GM23248 (cell line): Measurements from ENCODE around the gene TP53I13. TPM values are rescaled to one million over a fixed set of nuclear protein-coding genes. Genes with fewer than 3 reads are reported as not detected.
A peak's percentile ranks its signal among the peaks of the same experiment; 100 is the strongest.

Experiments used
- DNase-seq: peaks from one replicate; pipeline ENCODE4 v3.0.0-alpha.2; 2015
- H2AFZ ChIP-seq: fragments of 200-600 bp; sonication (generic); 2 replicates; pipeline ENCODE4 v1.6.1; 2016; ENCODE audit warnings: antibody characterized with exemption
- H3F3A ChIP-seq: fragments of 200-600 bp; sonication (generic); 2 replicates; pipeline ENCODE4 v1.6.1; 2016; ENCODE audit warnings: mild to moderate bottlenecking, antibody characterized with exemption, mixed run types; ENCODE audit not compliant: insufficient read depth
- H3K27ac ChIP-seq: fragments of 200-600 bp; sonication (generic); 2 replicates; pipeline ENCODE4 v1.5.1; 2016; ENCODE audit warnings: mild to moderate bottlenecking
- H3K27me3 ChIP-seq: fragments of 200-600 bp; sonication (generic); replicated peaks from 2 replicates; pipeline ENCODE4 v1.6.1; 2016; ENCODE audit warnings: mild to moderate bottlenecking; ENCODE audit not compliant: insufficient read depth
- H3K36me3 ChIP-seq: fragments of 200-600 bp; sonication (generic); 2 replicates; pipeline ENCODE4 v1.6.1; 2016; ENCODE audit warnings: low read depth, mild to moderate bottlenecking
- H3K4me1 ChIP-seq: fragments of 200-600 bp; sonication (generic); 2 replicates; pipeline ENCODE4 v1.6.1; 2016; ENCODE audit warnings: mild to moderate bottlenecking; ENCODE audit not compliant: insufficient read depth
- H3K4me2 ChIP-seq: fragments of 200-600 bp; sonication (generic); one replicate; pipeline ENCODE4 v1.6.1; 2016; ENCODE audit warnings: mild to moderate bottlenecking; ENCODE audit not compliant: unreplicated experiment
- H3K4me3 ChIP-seq: fragments of 200-600 bp; sonication (generic); 2 replicates; pipeline ENCODE4 v1.5.1; 2016; ENCODE audit warnings: mild to moderate bottlenecking
- H3K79me2 ChIP-seq: fragments of 200-600 bp; sonication (generic); 2 replicates; pipeline ENCODE4 v1.6.1; 2016; ENCODE audit warnings: mild to moderate bottlenecking; ENCODE audit not compliant: insufficient read depth
- H3K9ac ChIP-seq: fragments of 200-600 bp; sonication (generic); 2 replicates; pipeline ENCODE4 v1.6.1; 2016; ENCODE audit warnings: mild to moderate bottlenecking
- H3K9me2 ChIP-seq: fragments of 200-600 bp; sonication (generic); 2 replicates; pipeline ENCODE4 v1.6.1; 2016; ENCODE audit warnings: mixed run types, mild to moderate bottlenecking, moderate library complexity; ENCODE audit not compliant: insufficient read depth
- H3K9me3 ChIP-seq: fragments of 200-600 bp; sonication (generic); one replicate; pipeline ENCODE4 v1.6.1; 2017; ENCODE audit warnings: low read depth
- H4K20me1 ChIP-seq: fragments of 200-600 bp; sonication (generic); 2 replicates; pipeline ENCODE4 v1.6.0; 2016; ENCODE audit not compliant: insufficient read depth
- EZH2 ChIP-seq: fragments of 200-600 bp; sonication (generic); IDR thresholded peaks from 2 replicates; pipeline ENCODE4 v1.6.1; 2018; ENCODE audit warnings: antibody characterized with exemption, mild to moderate bottlenecking; ENCODE audit not compliant: insufficient read depth, poor library complexity, severe bottlenecking
- EZH2phosphoT487 ChIP-seq: fragments of 200-600 bp; sonication (generic); IDR thresholded peaks from 2 replicates; pipeline ENCODE4 v1.6.1; 2018; ENCODE audit warnings: antibody characterized with exemption, moderate library complexity, mild to moderate bottlenecking, low read depth; ENCODE audit not compliant: insufficient read depth
- WGBS, 2 experiments: methylation state at CpG; one replicate each; pipeline ENCODE4 v1.1.6; 2015 to 2017; ENCODE audit warnings: low lambda C conversion rate in 2 of 2, low coverage in 1 of 2; ENCODE audit errors: missing lambda C conversion rate in 2 of 2; 5-methylcytosine and 5-hydroxymethylcytosine counted together
- in situ Hi-C: fragments of 300-500 bp; cut with MboI; formaldehyde crosslinking; loops from 2 replicates; pipeline ENCODE4 v1.15.0; 2020
- polyA plus RNA-seq: library from polyadenylated mRNA; unstranded; fragments of >200 nt; fragmentation: Nextera tagmentation; extraction: Ambion mirVana; gene quantifications from 2 replicates; pipeline ENCODE4 v1.2.1, GENCODE V29; 2016
- total RNA-seq: library from RNA; depleted of rRNA; stranded (reverse); fragments of >200 nt; shearing (Covaris generic); gene quantifications from 2 replicates; pipeline ENCODE4 v1.2.3, GENCODE V29; 2014

TP53I13 gene
- total and polyA plus RNA-seq, 2 experiments from 2014 or later, result 37.3 to 67.2 TPM

DNA sequence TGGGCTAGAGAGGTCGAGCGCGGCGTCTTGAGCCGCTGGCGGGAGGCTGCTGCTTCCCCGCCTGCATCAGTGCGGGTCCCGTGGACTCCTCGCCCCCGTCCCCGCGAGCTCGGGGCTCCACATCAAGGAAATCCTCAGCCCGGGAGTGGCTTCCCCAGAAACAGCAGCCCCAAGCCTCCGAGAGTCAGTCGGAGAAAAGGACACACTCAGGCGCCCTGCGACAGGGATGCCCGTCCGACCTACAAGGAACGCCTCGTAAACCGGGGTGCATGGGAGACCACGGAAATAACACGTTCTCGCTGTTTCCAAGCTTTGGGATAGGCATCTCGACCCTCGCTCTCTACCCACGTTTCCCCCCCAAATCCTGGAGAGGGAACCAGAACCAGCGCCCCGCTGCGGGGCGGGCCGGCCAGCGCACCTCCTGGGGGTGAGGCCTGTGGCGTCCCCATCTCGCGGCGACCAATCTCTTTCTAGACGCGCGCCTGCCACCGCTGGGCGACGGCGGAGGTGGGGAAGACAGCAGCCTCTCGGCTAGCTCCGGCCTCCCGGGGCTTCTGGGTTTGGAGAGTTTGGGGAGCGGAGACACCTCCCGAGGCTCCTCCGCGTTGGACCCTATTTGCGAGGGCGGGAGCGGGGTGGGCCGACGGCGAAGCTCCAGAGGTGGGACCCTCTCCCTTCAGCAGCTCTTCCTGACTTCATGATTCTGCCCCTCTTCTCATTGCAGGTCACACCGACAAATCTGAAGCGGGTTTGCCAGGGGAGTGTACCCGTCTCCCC is 759 bp upstream of the TP53I13 start:
- H3K9me2 ChIP-seq, result no peaks in the 10 kb centered on the region
- H4K20me1 ChIP-seq, result no peaks in the 10 kb centered on the region
- H2AFZ ChIP-seq, result peak overlapping the region; percentile 90
- peak overlapping the region; percentile 67 for H3K9ac ChIP-seq
- H3K36me3 ChIP-seq, result no peaks in the 10 kb centered on the region
- H3K9me3 ChIP-seq, result no peaks in the 10 kb centered on the region
- peak overlapping the region; percentile 92 for H3K4me2 ChIP-seq
- H3K4me3 ChIP-seq, result peak overlapping the region; percentile 91
- peaks cover 5% of the 10 kb centered on the region; the same call in 1 of the 2 replicates for H3F3A ChIP-seq
- no peak for TF ChIP-seq EZH2phosphoT487
- no peak for TF ChIP-seq EZH2
- peak overlapping the region; percentile 54 for H3K27ac ChIP-seq
- H3K4me1 ChIP-seq, result peaks cover 4% of the 10 kb centered on the region; the same call in 1 of the 2 replicates
- H3K27me3 ChIP-seq, result no peaks in the 10 kb centered on the region
- H3K79me2 ChIP-seq, result no peaks in the 10 kb centered on the region
- peak; percentile 73 for DNase-seq
- WGBS, 2 experiments, result 1 to 2% methylated on average over 44 to 58 of the region's 63 CpGs
- in situ Hi-C loops, result loop anchor here (25.0 kb wide), 1 partner anchor 105 kb away; no protein-coding TSS in a partner anchor

DNA sequence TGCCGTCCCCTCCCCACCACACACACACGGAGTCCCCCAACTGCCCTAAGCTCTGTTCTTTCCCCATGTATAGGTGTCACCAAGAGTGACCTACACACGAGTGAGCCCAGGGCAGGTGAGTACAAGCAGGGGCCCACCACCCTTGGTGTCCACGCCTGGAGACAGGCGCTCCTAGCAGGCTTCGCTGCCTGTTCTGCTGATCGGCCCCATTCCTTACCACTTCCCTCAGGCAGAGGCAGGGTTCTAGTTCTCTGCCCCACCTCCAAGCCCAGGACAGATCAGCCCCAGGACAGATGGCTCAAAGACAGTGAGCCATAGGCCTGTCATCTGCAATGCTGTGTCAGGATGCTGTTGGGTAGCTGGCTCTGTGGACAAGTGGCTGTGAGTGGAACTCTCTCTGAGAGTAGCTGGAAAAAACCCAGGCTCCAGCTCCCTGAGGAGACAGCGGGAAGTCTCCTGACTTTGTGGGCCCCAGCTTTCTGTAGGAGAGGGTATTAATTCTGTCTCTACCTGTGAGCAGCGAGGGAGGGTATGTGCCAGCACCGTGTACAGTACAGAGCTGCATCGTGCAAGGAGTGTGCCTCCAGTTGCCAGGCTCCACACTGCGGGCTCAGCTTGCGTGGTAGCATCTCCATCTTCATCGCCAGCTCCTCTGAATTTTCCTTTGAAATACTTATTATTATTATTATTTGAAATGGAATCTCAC is 897 bp downstream of the TP53I13 start:
- H3F3A ChIP-seq, result peaks cover 5% of the 10 kb centered on the region; the same call in 1 of the 2 replicates
- H2AFZ ChIP-seq, result peak overlapping the region; percentile 74
- no peaks in the 10 kb centered on the region for H3K27me3 ChIP-seq
- 0 out of 2 replicates have a peak overlapping the region, but pooled peaks have one; percentile 16 for H3K27ac ChIP-seq
- peak overlapping the region; percentile 76 for H3K4me2 ChIP-seq
- H3K4me3 ChIP-seq, result peak overlapping the region; percentile 91
- no peaks in the 10 kb centered on the region for H4K20me1 ChIP-seq
- H3K9me2 ChIP-seq, result no peaks in the 10 kb centered on the region
- H3K9ac ChIP-seq, result peak overlapping the region; percentile 67
- no peaks in the 10 kb centered on the region; the same call in 1 of the 2 replicates for H3K36me3 ChIP-seq
- peak; percentile 80 for DNase-seq
- peaks cover 8% of the 10 kb centered on the region; the same call in 1 of the 2 replicates for H3K4me1 ChIP-seq
- TF ChIP-seq EZH2phosphoT487 (no peak), EZH2 (no peak)
- no peaks in the 10 kb centered on the region for H3K79me2 ChIP-seq
- in situ Hi-C loops, result loop anchor here (25.0 kb wide), 1 partner anchor 107 kb away; no protein-coding TSS in a partner anchor
- H3K9me3 ChIP-seq, result no peaks in the 10 kb centered on the region
- 42% methylated on average over 14 of the region's 14 CpGs for WGBS, 2 experiments

DNA sequence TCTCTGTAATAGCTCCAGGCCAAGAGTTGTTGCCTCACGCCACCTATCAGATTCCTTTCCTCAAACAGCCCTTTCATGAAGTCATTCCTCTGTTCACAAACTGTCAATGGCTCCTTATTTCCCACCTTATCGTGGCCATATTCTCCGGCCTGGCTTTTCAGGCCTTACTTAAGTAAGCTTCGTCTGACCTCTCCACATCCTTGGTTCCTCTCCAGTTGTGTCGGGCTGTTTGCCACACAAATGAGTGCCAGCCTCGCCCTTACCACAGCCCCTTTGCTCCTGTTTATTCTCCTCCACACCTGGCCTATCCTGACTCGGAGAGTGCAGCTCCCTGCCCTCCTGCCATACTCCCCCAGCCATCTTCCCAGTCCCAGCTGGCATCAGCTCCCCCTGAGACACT is 2.0 kb downstream of the TP53I13 start:
- WGBS, 2 experiments, result 86 to 87% methylated on average over 7 of the region's 7 CpGs
- Histone ChIP-seq H3K9me3 (no peaks in the 10 kb centered on the region), H3K9me2 (no peaks in the 10 kb centered on the region), H3K27me3 (no peaks in the 10 kb centered on the region), H2AFZ (no peak overlapping the region), H3K79me2 (no peaks in the 10 kb centered on the region), H3K4me3 (no peak overlapping the region), H3K36me3 (no peaks in the 10 kb centered on the region; the same call in 1 of the 2 replicates), H3F3A (peaks cover 5% of the 10 kb centered on the region; the same call in 1 of the 2 replicates), H3K27ac (no peak overlapping the region), H3K9ac (no peak overlapping the region), H4K20me1 (no peaks in the 10 kb centered on the region), H3K4me1 (peaks cover 8% of the 10 kb centered on the region; the same call in 1 of the 2 replicates), H3K4me2 (no peak overlapping the region)
- no peak for DNase-seq
- in situ Hi-C loops, result loop anchor here (25.0 kb wide), 1 partner anchor 108 kb away; no protein-coding TSS in a partner anchor
- TF ChIP-seq EZH2phosphoT487 (no peak), EZH2 (no peak)

DNA sequence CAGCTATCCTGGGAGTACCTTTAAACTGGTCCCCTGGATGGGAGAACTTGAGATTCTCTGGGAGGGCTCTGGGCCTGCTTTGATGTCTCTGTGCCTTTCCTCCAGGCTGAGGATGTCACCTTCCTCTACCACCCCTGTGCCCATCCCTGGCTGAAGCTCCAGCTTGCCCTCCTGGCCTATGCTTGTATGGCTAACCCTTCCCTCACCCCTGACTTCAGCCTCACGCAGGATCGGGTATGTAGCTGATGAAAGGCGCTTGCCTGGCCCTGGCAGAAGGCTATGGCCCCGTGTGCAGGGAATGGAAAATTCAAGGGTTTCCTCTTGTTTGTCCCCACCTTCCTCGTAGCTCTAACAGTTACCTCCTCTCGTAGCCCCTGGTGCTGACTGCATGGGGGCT is 3.0 kb downstream of the TP53I13 start:
- no peak for TF ChIP-seq EZH2
- Histone ChIP-seq H3K9me2 (no peaks in the 10 kb centered on the region), H4K20me1 (no peaks in the 10 kb centered on the region), H3K4me2 (no peak overlapping the region), H3K9me3 (no peaks in the 10 kb centered on the region), H3K27me3 (no peaks in the 10 kb centered on the region), H2AFZ (no peak overlapping the region), H3K27ac (no peak overlapping the region), H3K4me3 (no peak overlapping the region), H3K36me3 (peaks cover 5% of the 10 kb centered on the region; the same call in 1 of the 2 replicates), H3F3A (peaks cover 5% of the 10 kb centered on the region; the same call in 1 of the 2 replicates), H3K79me2 (no peaks in the 10 kb centered on the region), H3K4me1 (peaks cover 8% of the 10 kb centered on the region; the same call in 1 of the 2 replicates), H3K9ac (no peak overlapping the region)
- no peak for DNase-seq
- in situ Hi-C loops, result loop anchor here (25.0 kb wide), 1 partner anchor 109 kb away; no protein-coding TSS in a partner anchor
- 94 to 95% methylated on average over 6 of the region's 6 CpGs for WGBS, 2 experiments
